Astrocyte of the cerebellum (primary cell): ENCODE results near the gene HMGB4.

Source experiments
- DNase-seq: peaks from one replicate; pipeline ENCODE4 v3.0.0-alpha.2; 2011; ENCODE audit warnings: low read depth
- H3K4me3 ChIP-seq: 2 replicates; pipeline ENCODE4 v1.5.1; 2011; ENCODE audit warnings: mild to moderate bottlenecking, low read depth, low read length, moderate library complexity
- in situ Hi-C: cut with HindIII; loops from 2 replicates; pipeline ENCODE4 v1.10.0; 2017; ENCODE audit warnings: low sequenced_read_pairs
- TF ChIP-seq, protein P1 (sequence below): IDR thresholded peaks from 2 replicates; pipeline ENCODE4 v1.5.1; 2012; ENCODE audit warnings: low read length, low read depth, moderate library complexity, mild to moderate bottlenecking; ENCODE audit errors: missing control alignments

HMGB4 gene

GRCh38 chr1:33867684-33868083, 3.8 kb downstream of the HMGB4 start:
- in situ Hi-C loops: no loop called here
- DNase-seq: no peak
- TF ChIP-seq, protein P1, sequence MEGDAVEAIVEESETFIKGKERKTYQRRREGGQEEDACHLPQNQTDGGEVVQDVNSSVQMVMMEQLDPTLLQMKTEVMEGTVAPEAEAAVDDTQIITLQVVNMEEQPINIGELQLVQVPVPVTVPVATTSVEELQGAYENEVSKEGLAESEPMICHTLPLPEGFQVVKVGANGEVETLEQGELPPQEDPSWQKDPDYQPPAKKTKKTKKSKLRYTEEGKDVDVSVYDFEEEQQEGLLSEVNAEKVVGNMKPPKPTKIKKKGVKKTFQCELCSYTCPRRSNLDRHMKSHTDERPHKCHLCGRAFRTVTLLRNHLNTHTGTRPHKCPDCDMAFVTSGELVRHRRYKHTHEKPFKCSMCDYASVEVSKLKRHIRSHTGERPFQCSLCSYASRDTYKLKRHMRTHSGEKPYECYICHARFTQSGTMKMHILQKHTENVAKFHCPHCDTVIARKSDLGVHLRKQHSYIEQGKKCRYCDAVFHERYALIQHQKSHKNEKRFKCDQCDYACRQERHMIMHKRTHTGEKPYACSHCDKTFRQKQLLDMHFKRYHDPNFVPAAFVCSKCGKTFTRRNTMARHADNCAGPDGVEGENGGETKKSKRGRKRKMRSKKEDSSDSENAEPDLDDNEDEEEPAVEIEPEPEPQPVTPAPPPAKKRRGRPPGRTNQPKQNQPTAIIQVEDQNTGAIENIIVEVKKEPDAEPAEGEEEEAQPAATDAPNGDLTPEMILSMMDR: no peak
- no peak overlapping the region for H3K4me3 ChIP-seq

DNA sequence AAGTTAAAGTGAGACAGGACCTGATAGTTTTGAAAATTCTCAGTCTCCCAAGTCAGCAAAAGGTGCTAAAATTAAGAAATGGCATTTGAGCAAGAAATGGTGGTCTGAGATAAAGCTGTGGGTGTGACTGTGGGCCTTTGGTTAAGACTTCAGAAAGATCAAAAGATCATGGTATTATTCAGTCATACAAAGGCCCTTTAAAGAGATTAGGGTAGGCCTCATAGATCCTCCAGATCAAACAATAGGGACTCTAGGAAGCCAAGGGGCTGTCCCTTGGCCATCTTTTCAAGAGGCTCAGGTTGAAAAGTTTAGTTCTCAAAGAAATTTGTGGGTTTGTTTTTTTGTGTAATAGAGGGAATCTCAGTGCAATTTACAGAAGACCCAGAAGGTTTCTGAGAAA, 8.4 kb downstream of the HMGB4 start:
- DNase-seq: no peak
- no peak overlapping the region for H3K4me3 ChIP-seq
- in situ Hi-C loops: no loop called here
- TF ChIP-seq, protein P1: no peak

DNA sequence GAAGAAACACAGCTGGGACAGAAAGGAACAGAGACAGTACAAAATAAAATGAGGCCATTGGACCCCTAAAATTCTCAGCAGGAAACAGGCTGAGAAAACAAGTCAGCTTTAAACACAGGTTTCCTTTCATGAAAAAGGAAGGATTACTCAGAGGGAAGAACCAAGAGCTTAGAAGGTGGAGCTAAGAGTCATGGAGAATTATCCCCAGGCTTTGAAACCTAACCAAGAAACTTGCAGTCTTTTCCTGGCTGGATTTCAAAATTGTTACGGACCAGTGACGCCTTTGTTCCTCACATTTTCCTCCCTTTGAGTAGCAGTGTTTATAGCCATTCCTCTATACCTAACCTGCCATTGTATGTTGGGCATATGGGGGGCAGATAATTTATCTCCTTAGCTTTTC, 8.8 kb downstream of the HMGB4 start:
- H3K4me3 ChIP-seq: no peak overlapping the region
- in situ Hi-C loops: no loop called here
- peak; percentile 86 for DNase-seq
- TF ChIP-seq, protein P1: no peak

DNA sequence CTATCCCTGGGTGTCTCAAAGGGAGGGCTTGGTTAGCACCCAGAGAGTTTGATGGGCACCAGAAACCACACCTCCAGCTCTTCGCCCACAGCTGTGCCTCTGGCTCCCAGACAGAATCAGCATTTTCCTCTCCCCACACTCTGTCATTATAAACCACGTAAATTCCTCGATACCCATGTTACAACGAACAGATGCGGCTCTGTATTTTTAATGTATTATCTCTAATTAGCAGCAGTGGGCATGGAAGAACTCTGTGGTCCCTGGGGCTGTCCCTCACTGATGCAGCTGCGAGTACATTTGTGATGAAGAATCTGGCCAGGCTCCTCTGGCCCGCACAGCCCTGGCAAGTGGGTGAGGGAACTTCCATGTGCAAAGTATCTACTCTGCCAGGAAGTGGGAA, 10.8 kb downstream of the HMGB4 start:
- in situ Hi-C loops: no loop called here
- TF ChIP-seq, protein P1: no peak
- H3K4me3 ChIP-seq: no peak overlapping the region
- DNase-seq: no peak

DNA sequence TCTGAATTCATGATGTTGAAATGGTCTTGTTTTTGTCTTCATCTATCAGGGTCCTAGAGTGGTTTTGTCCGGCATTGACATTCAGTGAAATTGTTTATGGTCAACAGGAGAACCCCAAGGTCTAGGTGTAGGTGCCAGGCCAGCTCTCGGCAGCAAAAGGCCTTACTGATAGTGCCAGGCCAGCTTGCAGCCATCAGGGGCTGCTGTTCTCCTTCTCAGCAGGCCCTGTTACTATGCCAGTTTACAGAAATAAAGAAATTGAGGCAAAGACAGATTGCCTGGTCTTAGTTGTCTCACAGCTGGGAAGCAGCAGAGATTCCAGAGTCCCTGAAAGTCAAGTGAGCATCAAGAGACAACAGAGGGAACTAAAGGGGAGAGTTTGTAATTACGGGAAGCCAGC, 12.0 kb downstream of the HMGB4 start:
- no peak for DNase-seq
- no peak overlapping the region for H3K4me3 ChIP-seq
- TF ChIP-seq, protein P1: peak; percentile 16
- in situ Hi-C loops: no loop called here

DNA sequence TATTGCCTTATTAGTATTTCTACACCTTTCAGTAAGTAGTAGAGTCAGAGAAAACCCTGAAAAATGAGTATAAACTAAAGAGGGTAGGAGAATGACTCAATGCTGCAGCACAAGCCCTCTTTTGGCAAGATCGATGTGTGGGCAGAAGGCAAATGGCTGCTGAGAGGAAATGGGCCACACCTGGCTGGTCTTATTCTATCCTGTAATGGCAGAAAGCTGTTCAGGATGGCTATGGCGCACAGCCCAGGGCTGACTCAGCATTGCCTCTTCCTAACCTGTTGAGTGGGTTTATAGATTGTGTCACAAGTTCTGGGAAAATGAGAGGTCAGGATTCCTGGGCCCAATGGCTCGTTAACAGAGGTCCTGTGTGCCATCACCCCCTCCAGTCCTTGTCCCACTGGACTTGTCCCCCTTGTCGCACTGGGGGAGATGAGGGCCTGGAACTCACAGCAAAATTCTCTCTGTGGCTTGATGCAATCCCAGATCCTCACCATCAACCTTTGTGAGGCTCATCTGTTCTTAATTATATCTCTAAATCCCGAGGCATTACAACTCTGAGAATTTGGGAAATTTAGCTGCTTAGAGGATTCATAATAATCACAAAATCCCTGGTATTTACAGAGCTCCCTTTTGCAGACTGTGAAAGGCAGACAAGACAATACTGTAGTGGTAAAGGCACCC, 13.2 kb downstream of the HMGB4 start:
- TF ChIP-seq, protein P1: no peak
- H3K4me3 ChIP-seq: no peak overlapping the region
- in situ Hi-C loops: no loop called here
- peak; percentile 73 for DNase-seq
